Measurements from ENCODE around the gene FBXO38. TPM values are rescaled to one million over a fixed set of nuclear protein-coding genes. Genes with fewer than 3 reads are reported as not detected.

The FBXO38 gene
- total RNA-seq, 4 donors from 2014 or later, result 29.4 to 81.3 (median 48.7) TPM

GRCh38 chr5:148408092-148408491 lies 24.3 kb downstream of the FBXO38 start:
- TF ChIP-seq POLR2A (IDR thresholded peaks at IDR 0.05) (no peak), CTCF (IDR thresholded peaks at IDR 0.05) (no peak)
- H3K27ac ChIP-seq, result no peak overlapping the region
- no peaks in the 10 kb centered on the region for H3K36me3 ChIP-seq
- no peak overlapping the region for H3K4me3 ChIP-seq
- no peaks in the 10 kb centered on the region for H3K27me3 ChIP-seq
- DNase-seq, result no peak
- H3K4me1 ChIP-seq, result no peaks in the 10 kb centered on the region
- no peaks in the 10 kb centered on the region for H3K9me3 ChIP-seq
- intact Hi-C loops (cut with DNase I; ENCODE audit: low total_unique reads), result no loop called here

GRCh38 chr5:148412124-148412523 lies 28.4 kb downstream of the FBXO38 start:
- Histone ChIP-seq H3K4me3 (no peak overlapping the region), H3K36me3 (no peaks in the 10 kb centered on the region), H3K27me3 (no peaks in the 10 kb centered on the region), H3K9me3 (no peaks in the 10 kb centered on the region), H3K27ac (no peak overlapping the region), H3K4me1 (no peaks in the 10 kb centered on the region)
- TF ChIP-seq POLR2A (IDR thresholded peaks at IDR 0.05) (no peak), CTCF (IDR thresholded peaks at IDR 0.05) (no peak)
- intact Hi-C loops (cut with DNase I; ENCODE audit: low total_unique reads), result no loop called here
- DNase-seq, result no peak

- no peaks in the 10 kb centered on the region for H3K27me3 ChIP-seq
- no peaks in the 10 kb centered on the region for H3K36me3 ChIP-seq
- intact Hi-C loops (cut with DNase I; ENCODE audit: low total_unique reads), result no loop called here
- TF ChIP-seq CTCF (IDR thresholded peaks at IDR 0.05), result no peak
- no peak for TF ChIP-seq POLR2A (IDR thresholded peaks at IDR 0.05)
- no peak overlapping the region for H3K27ac ChIP-seq
- H3K4me3 ChIP-seq, result no peak overlapping the region
- no peaks in the 10 kb centered on the region for H3K4me1 ChIP-seq
- H3K9me3 ChIP-seq, result no peaks in the 10 kb centered on the region
- no peak for DNase-seq
These were observed 31.1 kb downstream of the FBXO38 start for GRCh38 chr5:148414833-148415232.

- Histone ChIP-seq H3K27me3 (no peaks in the 10 kb centered on the region), H3K36me3 (no peaks in the 10 kb centered on the region), H3K4me3 (no peak overlapping the region), H3K27ac (no peak overlapping the region), H3K4me1 (no peaks in the 10 kb centered on the region), H3K9me3 (no peaks in the 10 kb centered on the region)
- TF ChIP-seq CTCF (IDR thresholded peaks at IDR 0.05) (no peak), POLR2A (IDR thresholded peaks at IDR 0.05) (no peak)
- no peak for DNase-seq
- intact Hi-C loops (cut with DNase I; ENCODE audit: low total_unique reads), result no loop called here
These were observed 32.7 kb downstream of the FBXO38 start for GRCh38 chr5:148416416-148416815.

GRCh38 chr5:148416921-148417320 lies 33.2 kb downstream of the FBXO38 start:
- TF ChIP-seq POLR2A (IDR thresholded peaks at IDR 0.05), result no peak
- no peak for DNase-seq
- no peaks in the 10 kb centered on the region for H3K36me3 ChIP-seq
- H3K4me3 ChIP-seq, result no peak overlapping the region
- no peaks in the 10 kb centered on the region for H3K9me3 ChIP-seq
- no peaks in the 10 kb centered on the region for H3K27me3 ChIP-seq
- no peak overlapping the region for H3K27ac ChIP-seq
- intact Hi-C loops (cut with DNase I; ENCODE audit: low total_unique reads), result no loop called here
- no peaks in the 10 kb centered on the region for H3K4me1 ChIP-seq

- TF ChIP-seq CTCF (IDR thresholded peaks at IDR 0.05) (no peak), POLR2A (IDR thresholded peaks at IDR 0.05) (no peak)
- Histone ChIP-seq H3K27me3 (no peaks in the 10 kb centered on the region), H3K27ac (no peak overlapping the region), H3K4me3 (no peak overlapping the region), H3K36me3 (no peaks in the 10 kb centered on the region), H3K9me3 (no peaks in the 10 kb centered on the region), H3K4me1 (no peaks in the 10 kb centered on the region)
- DNase-seq, result no peak
- intact Hi-C loops (cut with DNase I; ENCODE audit: low total_unique reads), result no loop called here
These were observed 34.8 kb downstream of the FBXO38 start for GRCh38 chr5:148418511-148418910.
